GM04503 (cell line): Measurements from ENCODE around the gene SIRT7.

Experiments
- DNase-seq: peaks from one replicate; pipeline ENCODE4 v3.0.0-alpha.2; 2012; ENCODE audit warnings: low read depth

SIRT7 gene

DNA sequence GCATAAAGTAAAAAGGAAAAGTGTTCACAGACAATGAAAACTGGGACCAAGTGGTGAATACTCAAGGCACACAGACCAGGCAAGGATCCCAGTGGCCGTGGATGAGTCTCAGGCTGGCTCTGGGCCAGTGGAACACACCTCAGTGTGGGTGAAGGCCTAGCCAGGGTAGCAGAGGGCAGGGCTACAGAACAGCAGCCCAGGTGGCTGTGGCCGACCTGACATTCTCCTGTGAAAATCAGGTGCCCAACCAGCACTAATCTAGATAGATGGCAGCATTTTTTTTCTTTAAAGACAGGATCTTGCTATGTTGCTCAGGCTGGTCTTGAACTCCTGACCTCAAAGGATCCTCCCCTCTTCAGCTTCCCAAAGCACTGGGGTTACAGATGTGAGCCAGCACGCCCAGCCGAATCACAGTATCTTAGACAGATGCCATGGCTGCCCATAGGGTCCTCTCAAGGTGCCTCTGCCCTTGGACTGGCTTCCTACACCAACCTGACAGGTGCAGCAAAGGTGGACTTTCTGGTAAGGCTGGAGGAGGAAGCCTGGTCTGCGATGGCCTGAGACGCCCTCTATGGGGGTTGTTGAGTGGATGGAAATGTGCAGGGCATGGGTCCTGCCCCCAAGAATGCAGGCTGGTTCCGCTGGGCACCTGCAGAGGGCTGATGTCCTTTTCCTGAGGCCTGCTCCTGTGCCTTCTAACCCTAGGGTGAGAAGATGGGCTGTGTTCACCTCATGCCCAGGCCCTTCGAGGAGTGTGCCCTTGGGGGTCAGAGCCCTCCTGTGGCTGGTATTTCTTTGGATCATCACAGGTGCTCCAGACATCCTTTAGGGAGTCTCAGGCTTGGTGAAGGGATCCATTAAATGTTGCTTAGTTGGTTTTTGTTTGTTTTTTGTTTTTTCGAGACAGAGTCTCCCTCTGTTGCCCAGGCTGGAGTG, 53.9 kb downstream of the SIRT7 start:
- no peak for DNase-seq

GRCh38 chr17:81863123-81863675, 54.8 kb downstream of the SIRT7 start:
- DNase-seq = no peak
